IPS DF 6.9 (cell line): ENCODE data around the gene NDUFB7.
"Not testable (repeated sequence)": the region's sequence is repeated elsewhere in the genome, so short reads cannot be mapped to it uniquely, and the experiment has no call there.

ENCODE experiments used
- DNase-seq: peaks from one replicate; pipeline ENCODE4 v3.0.0-alpha.2; 2013; ENCODE audit warnings: low read depth, low spot score
- H3K27ac ChIP-seq: one replicate; pipeline ENCODE4 v1.5.1; 2013; ENCODE audit warnings: low read length, control low read depth
- H3K27me3 ChIP-seq: 2 replicates; pipeline ENCODE4 v1.6.1; 2013; ENCODE audit warnings: mild to moderate bottlenecking, low read length; ENCODE audit not compliant: control insufficient read depth, insufficient read depth
- H3K36me3 ChIP-seq: 2 replicates; pipeline ENCODE4 v1.6.1; 2013; ENCODE audit warnings: low read length; ENCODE audit not compliant: control insufficient read depth, insufficient read depth
- H3K4me1 ChIP-seq: 2 replicates; pipeline ENCODE4 v1.6.1; 2013; ENCODE audit warnings: low read length; ENCODE audit not compliant: control insufficient read depth, insufficient read depth
- H3K4me3 ChIP-seq: 2 replicates; pipeline ENCODE4 v1.5.1; 2013; ENCODE audit warnings: mild to moderate bottlenecking, low read length
- H3K9me3 ChIP-seq: 2 replicates; pipeline ENCODE4 v1.6.1; 2013; ENCODE audit warnings: low read length, inconsistent platforms; ENCODE audit not compliant: control insufficient read depth, insufficient read depth
- WGBS: extraction: QIAGEN DNeasy Blood & Tissue Kit; methylation state at CpG from one replicate; pipeline ENCODE4 v1.1.7; 2013; ENCODE audit warnings: mixed read lengths, missing lambda C conversion rate; ENCODE audit not compliant: insufficient read length, insufficient coverage; 5-methylcytosine and 5-hydroxymethylcytosine counted together

Gene NDUFB7

DNA sequence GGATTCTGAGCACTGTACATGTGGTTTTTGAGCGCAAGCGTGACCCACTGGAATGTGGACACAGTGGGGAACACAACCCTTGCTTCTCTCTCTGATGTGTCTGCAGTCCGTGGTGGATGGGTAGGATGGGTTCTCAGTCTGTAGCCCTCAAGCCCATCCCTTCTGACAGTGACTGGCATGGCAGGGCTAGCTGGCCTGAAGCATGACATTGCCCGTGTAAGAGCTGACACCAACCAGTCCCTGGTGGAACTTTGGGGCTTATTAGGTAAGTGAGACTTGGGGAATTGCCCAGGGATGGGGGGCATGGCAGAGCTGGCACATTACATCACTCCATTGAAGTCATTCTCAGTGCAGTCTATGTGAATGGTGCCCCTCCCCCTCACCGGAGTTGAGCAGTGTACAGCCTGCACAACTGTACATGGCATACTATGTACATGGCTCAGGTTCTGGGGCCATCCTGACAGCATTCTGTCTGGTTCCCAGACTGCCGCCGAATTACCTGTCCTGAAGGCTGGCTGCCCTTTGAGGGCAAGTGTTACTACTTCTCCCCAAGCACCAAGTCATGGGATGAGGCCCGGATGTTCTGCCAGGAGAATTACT lies 27.8 kb upstream of the NDUFB7 start:
- WGBS = no CpG with 5 or more reads among the region's 8 CpGs
- no peaks in the 10 kb centered on the region for H3K36me3 ChIP-seq
- no peaks in the 10 kb centered on the region for H3K4me1 ChIP-seq
- no peaks in the 10 kb centered on the region for H3K27me3 ChIP-seq
- DNase-seq = no peak
- H3K27ac ChIP-seq = no peak overlapping the region
- no peak overlapping the region for H3K4me3 ChIP-seq
- no peaks in the 10 kb centered on the region for H3K9me3 ChIP-seq

DNA sequence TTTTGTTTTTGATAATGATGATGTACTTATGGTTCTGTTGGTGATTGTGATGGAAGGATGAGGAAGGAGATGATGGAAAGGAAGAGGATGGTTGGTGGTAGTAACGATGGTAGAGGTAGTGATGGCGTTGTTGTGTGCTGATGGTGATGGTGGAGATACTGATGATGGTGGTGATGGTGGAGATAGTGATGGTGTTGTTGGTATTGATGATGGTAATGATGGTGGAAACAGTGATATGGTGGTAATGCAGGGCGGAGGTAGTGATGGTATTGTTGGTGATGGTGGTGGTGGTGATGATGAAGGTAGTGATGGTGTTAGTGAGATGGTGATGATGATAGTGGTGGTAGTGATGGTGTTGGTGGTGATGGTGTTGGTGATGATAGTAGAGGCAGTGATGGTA lies 23.7 kb upstream of the NDUFB7 start:
- DNase-seq = no peak
- WGBS = 100% methylated on average over 3 of the region's 3 CpGs
- Histone ChIP-seq H3K36me3 (no peaks in the 10 kb centered on the region), H3K9me3 (no peaks in the 10 kb centered on the region), H3K4me1 (no peaks in the 10 kb centered on the region), H3K27me3 (no peaks in the 10 kb centered on the region), H3K27ac (no peak overlapping the region), H3K4me3 (no peak overlapping the region)

DNA sequence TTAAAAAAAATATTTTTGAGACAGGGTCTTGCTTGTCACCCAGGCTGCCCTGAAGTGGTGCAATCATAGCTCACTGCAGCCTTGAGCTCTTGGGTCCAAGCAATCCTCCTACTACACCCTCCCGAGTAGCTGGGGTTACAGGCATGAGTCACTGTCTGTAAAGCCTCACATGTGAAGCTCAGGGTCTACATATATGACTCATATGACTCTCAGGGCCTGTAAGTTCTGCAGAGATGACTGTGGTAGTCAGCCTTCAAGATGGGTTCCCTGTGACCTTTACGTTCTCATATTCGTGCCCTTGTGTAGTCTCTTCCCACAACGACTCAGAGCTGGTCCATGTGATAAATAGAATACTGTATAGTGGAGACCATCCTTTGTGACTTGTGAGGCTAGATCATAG lies 17.6 kb upstream of the NDUFB7 start:
- DNase-seq, H3K27ac ChIP-seq, H3K27me3 ChIP-seq, H3K9me3 ChIP-seq, H3K36me3 ChIP-seq, H3K4me1 ChIP-seq, H3K4me3 ChIP-seq: not testable (repeated sequence)
- no CpG with 5 or more reads among the region's 4 CpGs for WGBS

- H3K27ac ChIP-seq, H3K27me3 ChIP-seq, H3K36me3 ChIP-seq, H3K9me3 ChIP-seq, DNase-seq, H3K4me3 ChIP-seq, H3K4me1 ChIP-seq: not testable (repeated sequence)
- WGBS = no CpG with 5 or more reads among the region's 3 CpGs
Measured at GRCh38 chr19:14585187-14585586, 13.3 kb upstream of the NDUFB7 start.

GRCh38 chr19:14584372-14584771 lies 12.5 kb upstream of the NDUFB7 start:
- not testable (repeated sequence) for H3K4me1 ChIP-seq, H3K36me3 ChIP-seq, H3K4me3 ChIP-seq, H3K27ac ChIP-seq, DNase-seq, H3K9me3 ChIP-seq, H3K27me3 ChIP-seq
- WGBS = no CpG with 5 or more reads among the region's 5 CpGs

GRCh38 chr19:14582894-14583340 lies 11.1 kb upstream of the NDUFB7 start, which contains the start of gene CLEC17A:
Gene CLEC17A, plus strand, starts transcription at chr19:14583084. Its CDS starts 77 bp downstream, at chr19:14583161.
- Histone ChIP-seq H3K36me3 (no peaks in the 10 kb centered on the region), H3K9me3 (no peaks in the 10 kb centered on the region), H3K27ac (no peak within 1 kb of the TSS), H3K4me1 (no peaks in the 10 kb centered on the region), H3K27me3 (no peaks in the 10 kb centered on the region), H3K4me3 (no peak within 1 kb of the TSS)
- no peak for DNase-seq
- no CpG with 5 or more reads among the region's 6 CpGs for WGBS

DNA sequence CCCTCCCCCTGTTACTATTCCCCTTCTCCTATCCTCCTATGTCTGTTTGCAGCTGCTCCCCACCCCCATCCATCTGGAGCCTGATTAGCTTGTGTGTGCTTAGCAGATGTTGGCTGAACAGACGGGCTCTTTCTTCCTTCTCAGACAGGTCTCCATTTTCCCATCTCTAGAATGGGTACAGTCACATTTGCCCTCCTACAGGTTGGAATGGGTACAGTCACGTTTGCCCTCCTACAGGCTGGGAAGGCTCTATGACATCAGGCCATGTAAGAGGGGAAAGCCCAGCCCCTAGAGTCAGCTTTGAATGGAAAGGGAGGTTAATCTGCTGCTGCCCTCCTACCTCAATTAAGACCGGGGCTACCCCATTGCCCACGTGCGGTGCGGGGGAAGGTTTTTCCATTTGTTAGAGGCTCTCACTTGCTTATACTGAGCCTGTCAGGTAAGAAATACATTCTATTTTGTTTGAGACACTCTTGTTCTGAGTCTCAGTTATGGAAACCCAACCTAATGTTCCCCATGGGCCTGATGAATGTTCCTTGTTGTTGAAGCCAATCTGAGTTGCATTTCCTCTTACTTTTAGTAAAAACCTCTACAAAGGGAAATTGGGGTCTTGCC lies 8.9 kb upstream of the NDUFB7 start:
- no CpG with 5 or more reads among the region's 6 CpGs for WGBS
- Histone ChIP-seq H3K4me1 (no peaks in the 10 kb centered on the region), H3K27me3 (no peaks in the 10 kb centered on the region), H3K4me3 (no peak overlapping the region), H3K36me3 (no peaks in the 10 kb centered on the region), H3K27ac (no peak overlapping the region), H3K9me3 (no peaks in the 10 kb centered on the region)
- no peak for DNase-seq

GRCh38 chr19:14577885-14578427 lies 6.1 kb upstream of the NDUFB7 start:
- no peak overlapping the region for H3K4me3 ChIP-seq
- no peak overlapping the region for H3K27ac ChIP-seq
- H3K4me1 ChIP-seq = peaks cover 2% of the 10 kb centered on the region; the same call in 1 of the 2 replicates
- DNase-seq = no peak
- no CpG with 5 or more reads among the region's 6 CpGs for WGBS
- H3K9me3 ChIP-seq = no peaks in the 10 kb centered on the region
- H3K36me3 ChIP-seq = no peaks in the 10 kb centered on the region
- no peaks in the 10 kb centered on the region for H3K27me3 ChIP-seq

- WGBS = no CpG with 5 or more reads among the region's 5 CpGs
- no peaks in the 10 kb centered on the region for H3K27me3 ChIP-seq
- H3K9me3 ChIP-seq = no peaks in the 10 kb centered on the region
- no peak overlapping the region for H3K4me3 ChIP-seq
- no peak overlapping the region for H3K27ac ChIP-seq
- H3K4me1 ChIP-seq = peaks cover 2% of the 10 kb centered on the region; the same call in 1 of the 2 replicates
- no peak for DNase-seq
- no peaks in the 10 kb centered on the region for H3K36me3 ChIP-seq
Measured at GRCh38 chr19:14577264-14577663, 5.4 kb upstream of the NDUFB7 start.

GRCh38 chr19:14576363-14576762 lies 4.5 kb upstream of the NDUFB7 start:
- Histone ChIP-seq H3K9me3 (no peaks in the 10 kb centered on the region), H3K36me3 (no peaks in the 10 kb centered on the region), H3K27me3 (no peaks in the 10 kb centered on the region), H3K27ac (no peak overlapping the region), H3K4me1 (peaks cover 2% of the 10 kb centered on the region; the same call in 1 of the 2 replicates), H3K4me3 (no peak overlapping the region)
- no CpG with 5 or more reads among the region's 8 CpGs for WGBS
- no peak for DNase-seq
